ENCODE results near the gene JMJD7.

Gene JMJD7

GRCh38 chr15:41839781-41840491, 12.0 kb downstream of the JMJD7 start:
- no peak for TF ChIP-seq CTCF (conservative IDR thresholded peaks at IDR 0.05; ENCODE audit: control insufficient read depth, insufficient read depth, low read depth, low read length)
- no peak for DNase-seq (ENCODE audit: low read depth)
- no peak overlapping the region for H3K4me3 ChIP-seq (ENCODE audit: control insufficient read depth, low read depth, low read length)

- TF ChIP-seq CTCF (conservative IDR thresholded peaks at IDR 0.05; ENCODE audit: control insufficient read depth, insufficient read depth, low read depth, low read length) = no peak
- no peak overlapping the region for H3K4me3 ChIP-seq (ENCODE audit: control insufficient read depth, low read depth, low read length)
- DNase-seq (ENCODE audit: low read depth) = no peak
Observed at GRCh38 chr15:41840673-41841072, 12.8 kb downstream of the JMJD7 start.

- TF ChIP-seq CTCF (conservative IDR thresholded peaks at IDR 0.05; ENCODE audit: control insufficient read depth, insufficient read depth, low read depth, low read length) = no peak
- no peak for DNase-seq (ENCODE audit: low read depth)
- H3K4me3 ChIP-seq (ENCODE audit: control insufficient read depth, low read depth, low read length) = no peak overlapping the region
Observed at GRCh38 chr15:41841131-41841530, 13.2 kb downstream of the JMJD7 start.

GRCh38 chr15:41842229-41842628, 14.3 kb downstream of the JMJD7 start:
- no peak for TF ChIP-seq CTCF (conservative IDR thresholded peaks at IDR 0.05; ENCODE audit: control insufficient read depth, insufficient read depth, low read depth, low read length)
- no peak overlapping the region for H3K4me3 ChIP-seq (ENCODE audit: control insufficient read depth, low read depth, low read length)
- DNase-seq (ENCODE audit: low read depth) = no peak

GRCh38 chr15:41843571-41843970, 15.7 kb downstream of the JMJD7 start:
- DNase-seq (ENCODE audit: low read depth) = no peak
- TF ChIP-seq CTCF (conservative IDR thresholded peaks at IDR 0.05; ENCODE audit: control insufficient read depth, insufficient read depth, low read depth, low read length) = no peak
- no peak overlapping the region for H3K4me3 ChIP-seq (ENCODE audit: control insufficient read depth, low read depth, low read length)

- no peak for DNase-seq (ENCODE audit: low read depth)
- no peak overlapping the region for H3K4me3 ChIP-seq (ENCODE audit: control insufficient read depth, low read depth, low read length)
- no peak for TF ChIP-seq CTCF (conservative IDR thresholded peaks at IDR 0.05; ENCODE audit: control insufficient read depth, insufficient read depth, low read depth, low read length)
Observed at GRCh38 chr15:41844814-41845213, 16.9 kb downstream of the JMJD7 start.

GRCh38 chr15:41847206-41847605, 19.3 kb downstream of the JMJD7 start:
- no peak for TF ChIP-seq CTCF (conservative IDR thresholded peaks at IDR 0.05; ENCODE audit: control insufficient read depth, insufficient read depth, low read depth, low read length)
- no peak overlapping the region for H3K4me3 ChIP-seq (ENCODE audit: control insufficient read depth, low read depth, low read length)
- no peak for DNase-seq (ENCODE audit: low read depth)
